WTC11 (cell line): ENCODE measurements around the gene CNTNAP2. TPM values are rescaled to one million over a fixed set of nuclear protein-coding genes. Genes with fewer than 3 reads are reported as not detected.

Source experiments
- ATAC-seq: fragments of 200-7000 bp; cut with Tn5 transposase; 2 replicates; pipeline ENCODE4 v1.10.0; 2021; ENCODE audit warnings: mild to moderate bottlenecking, moderate library complexity
- CTCF ChIA-PET: fragments of 300-600 bp; sonication (Branson Sonifier 250); formaldehyde crosslinking; loops from one replicate; lab custom pipeline; 2021; ENCODE audit warnings: antibody characterized with exemption; lab: Charles Lee
- POLR2A ChIA-PET: fragments of 350-600 bp; sonication (Branson Sonifier 250); formaldehyde crosslinking; loops from one replicate; lab custom pipeline; 2021; ENCODE audit warnings: antibody characterized with exemption; lab: Charles Lee
- DNase-seq: peaks from one replicate; pipeline ENCODE4 v3.0.0; 2021; ENCODE audit warnings: low spot score
- H3K27ac Mint-ChIP-seq: 2 replicates; pipeline ENCODE4 v1.8.0; 2021; ENCODE audit warnings: mixed read lengths
- H3K27me3 Mint-ChIP-seq: 2 replicates; pipeline ENCODE4 v1.8.0; 2021; ENCODE audit warnings: low read depth, mild to moderate bottlenecking, moderate library complexity, mixed read lengths
- H3K36me3 Mint-ChIP-seq: 2 replicates; pipeline ENCODE4 v1.8.0; 2021; ENCODE audit warnings: mixed read lengths
- H3K4me1 Mint-ChIP-seq: 2 replicates; pipeline ENCODE4 v1.8.0; 2022; ENCODE audit warnings: mixed read lengths
- H3K4me3 Mint-ChIP-seq: 2 replicates; pipeline ENCODE4 v1.8.0; 2021; ENCODE audit warnings: mild to moderate bottlenecking, moderate library complexity, mixed read lengths
- H3K9me3 Mint-ChIP-seq: 2 replicates; pipeline ENCODE4 v1.8.0; 2021; ENCODE audit warnings: mixed read lengths
- AR ChIP-seq: fragments of 250-450 bp; sonication (Bioruptor Pico); IDR thresholded peaks from 2 replicates; pipeline ENCODE4 v1.9.0; 2021; ENCODE audit warnings: mild to moderate bottlenecking
- ETV6 ChIP-seq: sonication (generic); formaldehyde crosslinking; IDR thresholded peaks from 2 replicates; pipeline ENCODE4 v1.8.1; 2022; ENCODE audit warnings: mild to moderate bottlenecking, missing genetic modification reagents
- HMGA2 ChIP-seq: fragments of 250-450 bp; sonication (Bioruptor Pico); IDR thresholded peaks from 2 replicates; pipeline ENCODE4 v1.4.0; 2021; ENCODE audit warnings: mild to moderate bottlenecking, moderate library complexity
- MYBL2 ChIP-seq: sonication (generic); formaldehyde crosslinking; IDR thresholded peaks from 2 replicates; pipeline ENCODE4 v1.8.1; 2023; ENCODE audit warnings: mild to moderate bottlenecking, moderate library complexity, missing genetic modification reagents
- NFATC4 ChIP-seq: fragments of 250-450 bp; sonication (Bioruptor Pico); IDR thresholded peaks from 2 replicates; pipeline ENCODE4 v1.9.0; 2021; ENCODE audit warnings: mild to moderate bottlenecking
- PRRX2 ChIP-seq: fragments of 250-450 bp; sonication (Bioruptor Pico); IDR thresholded peaks from 2 replicates; pipeline ENCODE4 v1.8.0; 2021; ENCODE audit warnings: mild to moderate bottlenecking
- TCF7 ChIP-seq: sonication (generic); formaldehyde crosslinking; IDR thresholded peaks from 2 replicates; pipeline ENCODE4 v1.8.0; 2022; ENCODE audit warnings: mild to moderate bottlenecking, low read depth, missing genetic modification reagents, moderate library complexity
- TEAD4 ChIP-seq: sonication (generic); formaldehyde crosslinking; IDR thresholded peaks from 2 replicates; pipeline ENCODE4 v1.8.0; 2022; ENCODE audit warnings: mild to moderate bottlenecking, missing genetic modification reagents
- ZNF138 ChIP-seq: sonication (generic); formaldehyde crosslinking; conservative IDR thresholded peaks from 2 replicates; pipeline ENCODE4 v1.8.1; 2022; ENCODE audit warnings: mild to moderate bottlenecking, moderate library complexity, missing genetic modification reagents
- ZNF263 ChIP-seq: sonication (generic); formaldehyde crosslinking; IDR thresholded peaks from 2 replicates; pipeline ENCODE4 v1.8.1; 2022; ENCODE audit warnings: low read depth, mild to moderate bottlenecking, moderate library complexity, missing genetic modification reagents
- ZNF317 ChIP-seq: sonication (generic); formaldehyde crosslinking; IDR thresholded peaks from 2 replicates; pipeline ENCODE4 v1.8.1; 2023; ENCODE audit warnings: low read depth, mild to moderate bottlenecking, moderate library complexity, missing genetic modification reagents, borderline replicate concordance
- ZNF396 ChIP-seq: fragments of 250-450 bp; sonication (Bioruptor Pico); IDR thresholded peaks from 2 replicates; pipeline ENCODE4 v1.8.0; 2021; ENCODE audit warnings: mild to moderate bottlenecking, moderate library complexity, borderline replicate concordance
- ZNF423 ChIP-seq: fragments of 250-450 bp; sonication (Bioruptor Pico); IDR thresholded peaks from 2 replicates; pipeline ENCODE4 v2.1.2; 2022; ENCODE audit warnings: mild to moderate bottlenecking, moderate library complexity
- total RNA-seq: library from RNA; stranded (reverse); gene quantifications from 3 replicates; pipeline ENCODE4 v1.2.3, GENCODE V29; 2021
- TF ChIP-seq, protein P1 (sequence below): sonication (generic); formaldehyde crosslinking; IDR thresholded peaks from 2 replicates; pipeline ENCODE4 v1.8.0; 2022; ENCODE audit warnings: missing genetic modification reagents
- TF ChIP-seq, protein P2 (sequence below): sonication (generic); formaldehyde crosslinking; conservative IDR thresholded peaks from 2 replicates; pipeline ENCODE4 v1.8.1; 2023; ENCODE audit warnings: mild to moderate bottlenecking, low read depth, missing genetic modification reagents, moderate library complexity
- TF ChIP-seq, protein P3 (sequence below): sonication (generic); formaldehyde crosslinking; IDR thresholded peaks from 2 replicates; pipeline ENCODE4 v1.8.0; 2022; ENCODE audit warnings: mild to moderate bottlenecking, missing genetic modification reagents
- TF ChIP-seq, protein P4 (sequence below): fragments of 250-450 bp; sonication (Bioruptor Pico); IDR thresholded peaks from 2 replicates; pipeline ENCODE4 v1.9.0; 2021; ENCODE audit warnings: moderate library complexity, mild to moderate bottlenecking, inconsistent platforms, borderline replicate concordance
- TF ChIP-seq, protein P5 (sequence below): sonication (generic); formaldehyde crosslinking; IDR thresholded peaks from 2 replicates; pipeline ENCODE4 v1.8.0; 2022; ENCODE audit warnings: mild to moderate bottlenecking, missing genetic modification reagents

CNTNAP2 gene
- total RNA-seq, 1 experiment from 2014 or later, result 63.8 TPM

DNA sequence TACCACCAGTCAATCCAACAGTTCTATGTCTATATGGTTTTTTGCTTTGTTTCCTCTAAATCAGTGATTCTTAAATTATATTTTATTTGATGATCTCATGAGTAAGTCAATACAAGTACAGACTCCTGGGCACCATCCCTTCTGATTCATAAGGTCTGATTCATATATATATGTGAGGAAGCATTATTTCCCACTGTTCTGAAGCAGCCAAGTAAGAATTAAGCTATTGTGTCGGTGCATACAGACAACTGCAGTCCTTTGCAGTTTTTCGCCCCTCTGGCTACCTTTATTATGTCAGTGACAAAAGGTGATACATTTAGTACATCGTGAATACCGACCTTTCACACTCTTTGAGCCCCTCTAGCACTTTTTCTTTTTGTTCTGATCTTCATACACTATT is 1394.3 kb downstream of the CNTNAP2 start (continued):
- TF ChIP-seq, protein P1, sequence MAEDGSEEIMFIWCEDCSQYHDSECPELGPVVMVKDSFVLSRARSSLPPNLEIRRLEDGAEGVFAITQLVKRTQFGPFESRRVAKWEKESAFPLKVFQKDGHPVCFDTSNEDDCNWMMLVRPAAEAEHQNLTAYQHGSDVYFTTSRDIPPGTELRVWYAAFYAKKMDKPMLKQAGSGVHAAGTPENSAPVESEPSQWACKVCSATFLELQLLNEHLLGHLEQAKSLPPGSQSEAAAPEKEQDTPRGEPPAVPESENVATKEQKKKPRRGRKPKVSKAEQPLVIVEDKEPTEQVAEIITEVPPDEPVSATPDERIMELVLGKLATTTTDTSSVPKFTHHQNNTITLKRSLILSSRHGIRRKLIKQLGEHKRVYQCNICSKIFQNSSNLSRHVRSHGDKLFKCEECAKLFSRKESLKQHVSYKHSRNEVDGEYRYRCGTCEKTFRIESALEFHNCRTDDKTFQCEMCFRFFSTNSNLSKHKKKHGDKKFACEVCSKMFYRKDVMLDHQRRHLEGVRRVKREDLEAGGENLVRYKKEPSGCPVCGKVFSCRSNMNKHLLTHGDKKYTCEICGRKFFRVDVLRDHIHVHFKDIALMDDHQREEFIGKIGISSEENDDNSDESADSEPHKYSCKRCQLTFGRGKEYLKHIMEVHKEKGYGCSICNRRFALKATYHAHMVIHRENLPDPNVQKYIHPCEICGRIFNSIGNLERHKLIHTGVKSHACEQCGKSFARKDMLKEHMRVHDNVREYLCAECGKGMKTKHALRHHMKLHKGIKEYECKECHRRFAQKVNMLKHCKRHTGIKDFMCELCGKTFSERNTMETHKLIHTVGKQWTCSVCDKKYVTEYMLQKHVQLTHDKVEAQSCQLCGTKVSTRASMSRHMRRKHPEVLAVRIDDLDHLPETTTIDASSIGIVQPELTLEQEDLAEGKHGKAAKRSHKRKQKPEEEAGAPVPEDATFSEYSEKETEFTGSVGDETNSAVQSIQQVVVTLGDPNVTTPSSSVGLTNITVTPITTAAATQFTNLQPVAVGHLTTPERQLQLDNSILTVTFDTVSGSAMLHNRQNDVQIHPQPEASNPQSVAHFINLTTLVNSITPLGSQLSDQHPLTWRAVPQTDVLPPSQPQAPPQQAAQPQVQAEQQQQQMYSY, result no peak
- no peak for TF ChIP-seq TCF7 (CRISPR knock-in tag)
- TF ChIP-seq PRRX2 (CRISPR knock-in tag), result no peak
- TF ChIP-seq ZNF138 (CRISPR knock-in tag), result no peak
- no peak for TF ChIP-seq ZNF317 (CRISPR knock-in tag)
- TF ChIP-seq NFATC4, result no peak
- no peak for TF ChIP-seq TEAD4 (CRISPR knock-in tag)

DNA sequence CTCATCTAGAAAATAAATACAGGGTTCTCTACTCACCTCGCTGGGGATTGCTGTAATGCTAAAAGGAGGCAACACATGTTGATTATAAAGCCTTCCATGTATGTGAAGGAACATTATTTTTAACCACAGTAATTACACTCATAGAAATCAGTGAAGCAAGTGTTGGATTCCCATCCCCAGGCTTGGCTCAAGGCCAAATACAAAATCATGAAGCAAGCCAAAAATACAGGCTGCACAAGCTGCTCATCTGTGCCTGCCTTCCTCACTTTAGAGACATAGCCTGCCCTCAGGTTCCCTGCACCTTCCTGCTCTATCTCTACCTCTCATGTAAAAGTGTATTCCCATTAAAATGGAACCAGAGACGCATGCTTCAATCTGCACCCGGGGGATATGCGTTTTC is 1396.8 kb downstream of the CNTNAP2 start:
- ChIA-PET CTCF (no interaction called here), POLR2A (no interaction called here)
- TF ChIP-seq HMGA2 (CRISPR knock-in tag), result no peak
- Mint-ChIP-seq H3K9me3 (peaks cover under 1% of the 10 kb centered on the region), H3K4me1 (no peaks in the 10 kb centered on the region), H3K27me3 (no peaks in the 10 kb centered on the region), H3K4me3 (no peak overlapping the region), H3K36me3 (no peaks in the 10 kb centered on the region), H3K27ac (no peak overlapping the region)
- DNase-seq (no peak), ATAC-seq (no peak)

DNA sequence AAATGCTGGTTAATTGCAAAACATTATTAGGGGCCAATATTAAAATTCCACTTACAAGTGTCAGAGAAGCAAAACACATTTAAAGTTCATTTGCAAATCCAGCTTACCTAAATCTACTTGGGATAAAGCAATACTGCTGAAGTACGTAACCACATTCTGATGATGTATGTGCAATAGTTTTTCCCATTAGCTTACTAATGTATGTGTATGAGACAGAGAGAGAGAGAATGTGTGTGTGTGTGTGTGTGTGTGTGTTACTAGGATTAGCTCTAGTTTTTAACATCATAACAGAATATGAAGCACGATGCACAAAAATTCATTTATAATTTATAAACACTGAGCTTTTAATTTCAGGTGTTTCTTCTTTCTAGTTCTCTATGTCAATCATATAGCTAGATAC is 1399.8 kb downstream of the CNTNAP2 start:
- Mint-ChIP-seq H3K4me3 (no peak overlapping the region), H3K27me3 (no peaks in the 10 kb centered on the region)
- no peak for TF ChIP-seq ZNF396 (CRISPR knock-in tag)
- TF ChIP-seq ETV6 (CRISPR knock-in tag), result no peak
- TF ChIP-seq, protein P2, sequence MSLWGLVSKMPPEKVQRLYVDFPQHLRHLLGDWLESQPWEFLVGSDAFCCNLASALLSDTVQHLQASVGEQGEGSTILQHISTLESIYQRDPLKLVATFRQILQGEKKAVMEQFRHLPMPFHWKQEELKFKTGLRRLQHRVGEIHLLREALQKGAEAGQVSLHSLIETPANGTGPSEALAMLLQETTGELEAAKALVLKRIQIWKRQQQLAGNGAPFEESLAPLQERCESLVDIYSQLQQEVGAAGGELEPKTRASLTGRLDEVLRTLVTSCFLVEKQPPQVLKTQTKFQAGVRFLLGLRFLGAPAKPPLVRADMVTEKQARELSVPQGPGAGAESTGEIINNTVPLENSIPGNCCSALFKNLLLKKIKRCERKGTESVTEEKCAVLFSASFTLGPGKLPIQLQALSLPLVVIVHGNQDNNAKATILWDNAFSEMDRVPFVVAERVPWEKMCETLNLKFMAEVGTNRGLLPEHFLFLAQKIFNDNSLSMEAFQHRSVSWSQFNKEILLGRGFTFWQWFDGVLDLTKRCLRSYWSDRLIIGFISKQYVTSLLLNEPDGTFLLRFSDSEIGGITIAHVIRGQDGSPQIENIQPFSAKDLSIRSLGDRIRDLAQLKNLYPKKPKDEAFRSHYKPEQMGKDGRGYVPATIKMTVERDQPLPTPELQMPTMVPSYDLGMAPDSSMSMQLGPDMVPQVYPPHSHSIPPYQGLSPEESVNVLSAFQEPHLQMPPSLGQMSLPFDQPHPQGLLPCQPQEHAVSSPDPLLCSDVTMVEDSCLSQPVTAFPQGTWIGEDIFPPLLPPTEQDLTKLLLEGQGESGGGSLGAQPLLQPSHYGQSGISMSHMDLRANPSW (CRISPR knock-in tag), result no peak
- TF ChIP-seq, protein P1, result no peak
- TF ChIP-seq ZNF423, result no peak
- TF ChIP-seq, protein P3, sequence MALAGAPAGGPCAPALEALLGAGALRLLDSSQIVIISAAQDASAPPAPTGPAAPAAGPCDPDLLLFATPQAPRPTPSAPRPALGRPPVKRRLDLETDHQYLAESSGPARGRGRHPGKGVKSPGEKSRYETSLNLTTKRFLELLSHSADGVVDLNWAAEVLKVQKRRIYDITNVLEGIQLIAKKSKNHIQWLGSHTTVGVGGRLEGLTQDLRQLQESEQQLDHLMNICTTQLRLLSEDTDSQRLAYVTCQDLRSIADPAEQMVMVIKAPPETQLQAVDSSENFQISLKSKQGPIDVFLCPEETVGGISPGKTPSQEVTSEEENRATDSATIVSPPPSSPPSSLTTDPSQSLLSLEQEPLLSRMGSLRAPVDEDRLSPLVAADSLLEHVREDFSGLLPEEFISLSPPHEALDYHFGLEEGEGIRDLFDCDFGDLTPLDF (CRISPR knock-in tag), result no peak
- TF ChIP-seq MYBL2 (CRISPR knock-in tag), result no peak
- no peak for TF ChIP-seq AR (CRISPR knock-in tag)
- TF ChIP-seq, protein P4, sequence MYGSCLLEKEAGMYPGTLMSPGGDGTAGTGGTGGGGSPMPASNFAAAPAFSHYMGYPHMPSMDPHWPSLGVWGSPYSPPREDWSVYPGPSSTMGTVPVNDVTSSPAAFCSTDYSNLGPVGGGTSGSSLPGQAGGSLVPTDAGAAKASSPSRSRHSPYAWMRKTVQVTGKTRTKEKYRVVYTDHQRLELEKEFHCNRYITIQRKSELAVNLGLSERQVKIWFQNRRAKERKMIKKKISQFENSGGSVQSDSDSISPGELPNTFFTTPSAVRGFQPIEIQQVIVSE (CRISPR knock-in tag), result no peak
- no peak for TF ChIP-seq ZNF263 (CRISPR knock-in tag)
- TF ChIP-seq, protein P5, sequence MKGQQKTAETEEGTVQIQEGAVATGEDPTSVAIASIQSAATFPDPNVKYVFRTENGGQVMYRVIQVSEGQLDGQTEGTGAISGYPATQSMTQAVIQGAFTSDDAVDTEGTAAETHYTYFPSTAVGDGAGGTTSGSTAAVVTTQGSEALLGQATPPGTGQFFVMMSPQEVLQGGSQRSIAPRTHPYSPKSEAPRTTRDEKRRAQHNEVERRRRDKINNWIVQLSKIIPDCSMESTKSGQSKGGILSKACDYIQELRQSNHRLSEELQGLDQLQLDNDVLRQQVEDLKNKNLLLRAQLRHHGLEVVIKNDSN (CRISPR knock-in tag), result no peak

More for the DNA sequence above, 1399.8 kb downstream of the CNTNAP2 start:
- H3K36me3 Mint-ChIP-seq, result no peaks in the 10 kb centered on the region
- no peak overlapping the region for H3K27ac Mint-ChIP-seq
- ChIA-PET CTCF (no interaction called here), POLR2A (interaction anchor here (0.6 to 0.7 kb wide), 2 partner anchors 214 to 635 kb away, joined by 3 to 4 read pairs; no protein-coding TSS in a partner anchor)
- no peak for DNase-seq
- no peaks in the 10 kb centered on the region for H3K9me3 Mint-ChIP-seq
- no peaks in the 10 kb centered on the region for H3K4me1 Mint-ChIP-seq
- no peak for ATAC-seq
